GM18909 (cell line): ENCODE data around the gene PCGF5.
A peak's percentile ranks its signal among the peaks of the same experiment; 100 is the strongest.
"Not testable (repeated sequence)": the region's sequence is repeated elsewhere in the genome, so short reads cannot be mapped to it uniquely, and the experiment has no call there.

Experiments
- ATAC-seq: cut with Tn5 transposase; IDR thresholded peaks from one replicate; pipeline ENCODE4 v1.9.1; 2021; ENCODE audit warnings: mild to moderate bottlenecking; ENCODE audit not compliant: unreplicated experiment, poor library complexity

The PCGF5 gene

GRCh38 chr10:91220194-91220953, at the start of gene PCGF5:
TSS of gene PCGF5 (plus strand) at chr10:91220663. CDS start at chr10:91222872, 2,209 bp downstream.
- peak; percentile 97 for ATAC-seq

GRCh38 chr10:91171485-91171884, 49.0 kb upstream of the PCGF5 start:
- no peak for ATAC-seq

GRCh38 chr10:91172348-91172747, 48.1 kb upstream of the PCGF5 start:
- no peak for ATAC-seq

- no peak for ATAC-seq
Measured at GRCh38 chr10:91185239-91185875, 35.1 kb upstream of the PCGF5 start.

- no peak for ATAC-seq
Measured at GRCh38 chr10:91187156-91187555, 33.3 kb upstream of the PCGF5 start.

GRCh38 chr10:91188010-91188409, 32.5 kb upstream of the PCGF5 start:
- not testable (repeated sequence) for ATAC-seq

- ATAC-seq: no peak
Measured at GRCh38 chr10:91188889-91189288, 31.6 kb upstream of the PCGF5 start.

GRCh38 chr10:91190388-91190870, 30.0 kb upstream of the PCGF5 start:
- no peak for ATAC-seq

- ATAC-seq: peak; percentile 89
Measured at GRCh38 chr10:91190876-91191583, 29.4 kb upstream of the PCGF5 start.

- no peak for ATAC-seq
Measured at GRCh38 chr10:91191584-91191919, 28.9 kb upstream of the PCGF5 start.

- no peak for ATAC-seq
Measured at GRCh38 chr10:91194497-91195179, 25.8 kb upstream of the PCGF5 start.

- no peak for ATAC-seq
Measured at GRCh38 chr10:91196268-91197048, 24.0 kb upstream of the PCGF5 start.

- no peak for ATAC-seq
Measured at GRCh38 chr10:91197127-91197526, 23.3 kb upstream of the PCGF5 start.

- ATAC-seq: peak; percentile 77
Measured at GRCh38 chr10:91198781-91199180, 21.7 kb upstream of the PCGF5 start.

GRCh38 chr10:91200314-91201212, 19.9 kb upstream of the PCGF5 start:
- peak; percentile 20 for ATAC-seq

- peak; percentile 59 for ATAC-seq
Measured at GRCh38 chr10:91201213-91201996, 19.1 kb upstream of the PCGF5 start.

GRCh38 chr10:91206427-91206826, 14.0 kb upstream of the PCGF5 start:
- peak; percentile 50 for ATAC-seq

- ATAC-seq: no peak
Measured at GRCh38 chr10:91206837-91207474, 13.5 kb upstream of the PCGF5 start.
